RPMI7951 (cell line): ENCODE results near the gene MIDN. TPM values are rescaled to one million over a fixed set of nuclear protein-coding genes. Genes with fewer than 3 reads are reported as not detected.
A peak's percentile ranks its signal among the peaks of the same experiment; 100 is the strongest.
"Not testable (repeated sequence)": the region's sequence is repeated elsewhere in the genome, so short reads cannot be mapped to it uniquely, and the experiment has no call there.

Experiments used
- DNase-seq: peaks from one replicate; pipeline ENCODE4 v3.0.0-alpha.2; 2012; ENCODE audit warnings: low read depth
- total RNA-seq: library from RNA; depleted of rRNA; stranded (reverse); fragments of >200 nt; shearing (Covaris generic); gene quantifications from 2 replicates; pipeline ENCODE4 v1.2.3, GENCODE V29; 2014; rRNA removed

The MIDN gene
- 3.2 and 4.1 TPM in 2 replicates for total RNA-seq

GRCh38 chr19:1248139-1248785, at the start of gene MIDN:
MIDN (plus strand) TSS chr19:1248583; CDS start chr19:1250297, 1,714 bp downstream.
- peak; percentile 84 for DNase-seq

GRCh38 chr19:1199531-1199930, 48.9 kb upstream of the MIDN start:
- no peak for DNase-seq

GRCh38 chr19:1200614-1201013, 47.8 kb upstream of the MIDN start:
- not testable (repeated sequence) for DNase-seq

- peak; percentile 97 for DNase-seq
These were observed 43.0 kb upstream of the MIDN start, which contains the start of gene STK11 for GRCh38 chr19:1205114-1206099. STK11 (plus strand) TSS chr19:1205778; CDS start chr19:1206914, 1,136 bp downstream.

GRCh38 chr19:1206150-1206863, 42.1 kb upstream of the MIDN start:
- DNase-seq, result no peak

GRCh38 chr19:1206864-1207450, 41.4 kb upstream of the MIDN start:
- no peak for DNase-seq

- not testable (repeated sequence) for DNase-seq
These were observed 39.6 kb upstream of the MIDN start for GRCh38 chr19:1208830-1209229.

GRCh38 chr19:1210227-1210538, 38.2 kb upstream of the MIDN start:
- no peak for DNase-seq

GRCh38 chr19:1211494-1212234, 36.7 kb upstream of the MIDN start:
- no peak for DNase-seq

GRCh38 chr19:1213391-1214286, 34.7 kb upstream of the MIDN start:
- peak; percentile 45 for DNase-seq

GRCh38 chr19:1214299-1214861, 34.0 kb upstream of the MIDN start:
- no peak for DNase-seq

GRCh38 chr19:1214862-1215731, 33.3 kb upstream of the MIDN start:
- DNase-seq, result peak; percentile 95

- no peak for DNase-seq
These were observed 31.6 kb upstream of the MIDN start for GRCh38 chr19:1216756-1217155.

- DNase-seq, result no peak
These were observed 31.0 kb upstream of the MIDN start for GRCh38 chr19:1217366-1217765.

- DNase-seq, result no peak
These were observed 29.4 kb upstream of the MIDN start for GRCh38 chr19:1218751-1219567.

- no peak for DNase-seq
These were observed 28.5 kb upstream of the MIDN start for GRCh38 chr19:1219786-1220476.

- no peak for DNase-seq
These were observed 27.9 kb upstream of the MIDN start for GRCh38 chr19:1220477-1220930.
